ENCODE results near the gene GULP1.

GRCh38 chr2:188443207-188443606 lies 151.5 kb downstream of the GULP1 start:
- no peak for TF ChIP-seq CTCF (IDR thresholded peaks at IDR 0.05)
- no peak for TF ChIP-seq POLR2A (IDR thresholded peaks at IDR 0.05)
